OCI-LY1 (cell line): ENCODE data around the gene STEAP3.

Experiments used
- H2AFZ ChIP-seq: fragments of 200-600 bp; sonication (generic), shearing (Covaris generic); 2 replicates; pipeline ENCODE4 v1.6.0; 2014; ENCODE audit warnings: antibody characterized with exemption, mild to moderate bottlenecking, low read length
- H3F3A ChIP-seq: fragments of 200-600 bp; sonication (generic), shearing (Covaris generic); 2 replicates; pipeline ENCODE4 v1.6.0; 2014; ENCODE audit warnings: mild to moderate bottlenecking, antibody characterized with exemption, low read length, moderate library complexity; ENCODE audit not compliant: insufficient read depth
- H3K27ac ChIP-seq: fragments of 200-600 bp; sonication (generic); 2 replicates; pipeline ENCODE4 v1.5.1; 2014; ENCODE audit warnings: low read length, mixed run types, mild to moderate bottlenecking, low read depth; ENCODE audit not compliant: poor library complexity, severe bottlenecking
- H3K27me3 ChIP-seq: fragments of 200-600 bp; sonication (generic); 2 replicates; pipeline ENCODE4 v1.6.0; 2014; ENCODE audit warnings: antibody characterized with exemption, mild to moderate bottlenecking, low read length, moderate library complexity; ENCODE audit not compliant: insufficient read depth
- H3K36me3 ChIP-seq: fragments of 200-600 bp; sonication (generic); 2 replicates; pipeline ENCODE4 v1.6.1; 2014; ENCODE audit warnings: mild to moderate bottlenecking, antibody characterized with exemption, low read length, moderate library complexity, mixed read lengths; ENCODE audit not compliant: insufficient read depth
- H3K4me1 ChIP-seq: fragments of 200-600 bp; sonication (generic); 2 replicates; pipeline ENCODE4 v1.5.1; 2014; ENCODE audit warnings: mild to moderate bottlenecking, low read length, moderate library complexity; ENCODE audit not compliant: insufficient read depth, severe bottlenecking
- H3K4me2 ChIP-seq: fragments of 200-600 bp; sonication (generic), shearing (Covaris generic); 2 replicates; pipeline ENCODE4 v1.6.1; 2014; ENCODE audit warnings: low read length
- H3K4me3 ChIP-seq: fragments of 200-600 bp; sonication (generic); 2 replicates; pipeline ENCODE4 v1.5.1; 2014; ENCODE audit warnings: low read length, low read depth, mild to moderate bottlenecking, mixed read lengths; ENCODE audit not compliant: poor library complexity, severe bottlenecking
- H3K79me2 ChIP-seq: fragments of 200-600 bp; shearing (Covaris generic); 2 replicates; pipeline ENCODE4 v1.6.1; 2016; ENCODE audit warnings: mixed run types, low read length, mixed read lengths; ENCODE audit not compliant: insufficient read depth
- H3K9ac ChIP-seq: fragments of 200-600 bp; sonication (generic), shearing (Covaris generic); 2 replicates; pipeline ENCODE4 v1.6.1; 2014; ENCODE audit warnings: mild to moderate bottlenecking, low read length, mixed read lengths
- H3K9me2 ChIP-seq: fragments of 200-600 bp; sonication (generic), shearing (Covaris generic); 2 replicates; pipeline ENCODE4 v1.6.1; 2014; ENCODE audit warnings: low read depth, mild to moderate bottlenecking, low read length, mixed read lengths
- H3K9me3 ChIP-seq: fragments of 200-600 bp; shearing (Covaris generic); 2 replicates; pipeline ENCODE4 v1.6.1; 2014; ENCODE audit warnings: low read length, mixed read lengths
- H4K20me1 ChIP-seq: fragments of 200-600 bp; sonication (generic), shearing (Covaris generic); 2 replicates; pipeline ENCODE4 v1.6.0; 2016; ENCODE audit warnings: mild to moderate bottlenecking, low read length; ENCODE audit not compliant: insufficient read depth
- CTCF ChIP-seq: fragments of 200-600 bp; sonication (generic), shearing (Covaris generic); IDR thresholded peaks from 2 replicates; pipeline ENCODE4 v1.5.1; 2017; ENCODE audit warnings: mild to moderate bottlenecking, antibody characterized with exemption, low read length, moderate library complexity, mixed read lengths
- EZH2 ChIP-seq: fragments of 200-600 bp; sonication (generic), shearing (Covaris generic); IDR thresholded peaks from 2 replicates; pipeline ENCODE4 v1.8.0; 2017; ENCODE audit warnings: borderline replicate concordance, mixed run types, mild to moderate bottlenecking, antibody characterized with exemption, low read length, moderate library complexity, mixed read lengths

Gene STEAP3

DNA sequence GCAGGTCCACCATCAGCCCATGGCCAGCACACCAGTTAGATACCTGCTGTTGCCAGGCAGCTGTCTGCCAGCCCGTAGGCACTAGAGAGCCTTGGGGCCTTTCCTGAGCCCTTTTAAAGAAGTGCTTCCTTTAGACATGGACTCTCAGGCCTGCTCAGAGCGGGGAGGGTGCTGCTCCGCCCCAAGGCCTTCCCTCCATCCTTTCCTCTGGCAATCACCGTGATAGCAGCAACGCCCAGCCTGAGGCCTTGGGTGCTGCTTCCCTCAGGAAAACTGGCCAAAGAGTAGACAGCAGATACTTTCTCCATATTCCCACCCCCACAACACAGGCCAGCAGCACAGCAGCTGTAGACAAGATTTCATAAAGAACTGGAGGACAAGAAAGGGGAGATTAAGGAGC, 42.7 kb upstream of the STEAP3 start:
- H4K20me1 ChIP-seq = no peaks in the 10 kb centered on the region
- H2AFZ ChIP-seq = no peak overlapping the region
- TF ChIP-seq CTCF (no peak), EZH2 (no peak)
- H3K4me2 ChIP-seq = no peak overlapping the region
- no peaks in the 10 kb centered on the region for H3K9me2 ChIP-seq
- no peak overlapping the region for H3K9ac ChIP-seq
- no peaks in the 10 kb centered on the region for H3K27me3 ChIP-seq
- H3K4me3 ChIP-seq = no peak overlapping the region
- H3K9me3 ChIP-seq = no peaks in the 10 kb centered on the region
- H3F3A ChIP-seq = no peaks in the 10 kb centered on the region
- H3K27ac ChIP-seq = no peak overlapping the region
- H3K79me2 ChIP-seq = no peaks in the 10 kb centered on the region
- no peaks in the 10 kb centered on the region for H3K4me1 ChIP-seq
- no peaks in the 10 kb centered on the region for H3K36me3 ChIP-seq

- Histone ChIP-seq H3K4me1 (no peaks in the 10 kb centered on the region), H3K4me2 (no peak overlapping the region), H3K9me2 (no peaks in the 10 kb centered on the region), H4K20me1 (no peaks in the 10 kb centered on the region), H2AFZ (no peak overlapping the region), H3F3A (no peaks in the 10 kb centered on the region), H3K27ac (no peak overlapping the region), H3K4me3 (no peak overlapping the region), H3K36me3 (no peaks in the 10 kb centered on the region), H3K9ac (no peak overlapping the region), H3K27me3 (no peaks in the 10 kb centered on the region), H3K79me2 (no peaks in the 10 kb centered on the region), H3K9me3 (no peaks in the 10 kb centered on the region)
- no peak for TF ChIP-seq EZH2
- TF ChIP-seq CTCF = no peak
These were observed 42.2 kb upstream of the STEAP3 start for GRCh38 chr2:119181391-119181790.

DNA sequence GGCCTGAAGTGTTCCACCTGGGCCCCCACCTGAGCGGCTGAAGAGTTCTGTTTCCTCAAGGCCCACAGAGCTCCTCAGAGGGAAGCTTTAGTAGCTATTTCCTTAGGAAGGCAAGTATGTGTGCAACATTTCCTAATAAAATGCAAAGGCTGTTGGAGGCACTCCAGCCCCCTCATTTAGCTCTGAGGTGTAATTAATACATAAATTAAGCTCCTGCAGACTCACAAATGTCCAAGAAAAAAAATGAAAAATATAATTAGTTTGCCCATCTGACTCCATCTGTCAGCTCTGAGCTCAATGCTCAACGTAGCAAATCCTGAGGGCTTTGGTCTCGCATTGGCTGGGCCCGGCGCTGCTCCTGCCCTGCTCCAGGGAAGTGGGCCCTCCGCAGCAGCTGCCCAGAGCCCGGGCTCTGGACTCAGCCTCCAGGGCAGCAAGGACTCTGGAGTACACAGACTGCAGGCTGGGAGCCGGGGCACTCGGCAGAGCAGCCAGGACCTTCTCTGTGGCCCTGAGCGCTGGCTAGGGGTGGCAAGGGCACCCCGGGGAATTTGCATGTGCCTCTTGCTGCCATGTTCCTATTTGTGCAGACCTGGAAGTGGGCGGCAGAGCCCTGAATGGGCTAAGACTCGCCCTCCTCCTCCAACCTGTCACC, 41.7 kb upstream of the STEAP3 start:
- Histone ChIP-seq H3K9me2 (no peaks in the 10 kb centered on the region), H3K27ac (no peak overlapping the region), H3K4me2 (no peak overlapping the region), H4K20me1 (no peaks in the 10 kb centered on the region), H3K27me3 (no peaks in the 10 kb centered on the region), H3F3A (no peaks in the 10 kb centered on the region), H3K4me1 (no peaks in the 10 kb centered on the region), H3K79me2 (no peaks in the 10 kb centered on the region), H3K9me3 (no peaks in the 10 kb centered on the region), H3K36me3 (no peaks in the 10 kb centered on the region), H3K4me3 (no peak overlapping the region), H2AFZ (no peak overlapping the region), H3K9ac (no peak overlapping the region)
- TF ChIP-seq EZH2 (no peak), CTCF (no peak)
